ENCODE measurements around the gene WDFY4.

GRCh38 chr10:48744587-48744986, 59.9 kb downstream of the WDFY4 start:
- TF ChIP-seq CTCF (IDR thresholded peaks at IDR 0.05; ENCODE audit: insufficient read depth, low read length, poor library complexity, severe bottlenecking): no peak
- no peak for TF ChIP-seq EZH2phosphoT487 (conservative IDR thresholded peaks at IDR 0.05; ENCODE audit: low read length)
